AG09319 (cell line): Measurements from ENCODE around the gene RNASE7.

Experiments used
- DNase-seq: peaks from one replicate; pipeline ENCODE4 v3.0.0-alpha.2; 2010; ENCODE audit warnings: low read depth; ENCODE audit errors: extremely low read depth
- TF ChIP-seq, protein P1 (sequence below): IDR thresholded peaks from 2 replicates; pipeline ENCODE4 v1.5.1; 2011; ENCODE audit warnings: low read depth, mild to moderate bottlenecking, inconsistent platforms, low read length, moderate library complexity

The RNASE7 gene

DNA sequence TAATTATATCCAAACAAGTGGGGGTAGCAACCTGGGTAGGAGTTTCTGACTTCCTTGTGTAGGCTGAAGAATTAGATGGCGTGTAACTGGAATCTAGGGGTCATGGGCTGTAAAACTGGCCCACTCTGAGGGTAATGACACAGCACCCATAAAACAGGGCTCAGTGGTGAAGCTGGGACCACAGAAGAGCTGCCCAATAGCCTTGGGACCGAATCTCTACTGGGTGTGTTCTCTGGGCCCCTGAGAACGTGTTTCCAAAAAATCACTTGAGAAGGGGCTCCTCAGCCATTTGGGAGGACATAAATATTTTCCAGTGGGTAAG is 19.1 kb downstream of the RNASE7 start:
- TF ChIP-seq, protein P1, sequence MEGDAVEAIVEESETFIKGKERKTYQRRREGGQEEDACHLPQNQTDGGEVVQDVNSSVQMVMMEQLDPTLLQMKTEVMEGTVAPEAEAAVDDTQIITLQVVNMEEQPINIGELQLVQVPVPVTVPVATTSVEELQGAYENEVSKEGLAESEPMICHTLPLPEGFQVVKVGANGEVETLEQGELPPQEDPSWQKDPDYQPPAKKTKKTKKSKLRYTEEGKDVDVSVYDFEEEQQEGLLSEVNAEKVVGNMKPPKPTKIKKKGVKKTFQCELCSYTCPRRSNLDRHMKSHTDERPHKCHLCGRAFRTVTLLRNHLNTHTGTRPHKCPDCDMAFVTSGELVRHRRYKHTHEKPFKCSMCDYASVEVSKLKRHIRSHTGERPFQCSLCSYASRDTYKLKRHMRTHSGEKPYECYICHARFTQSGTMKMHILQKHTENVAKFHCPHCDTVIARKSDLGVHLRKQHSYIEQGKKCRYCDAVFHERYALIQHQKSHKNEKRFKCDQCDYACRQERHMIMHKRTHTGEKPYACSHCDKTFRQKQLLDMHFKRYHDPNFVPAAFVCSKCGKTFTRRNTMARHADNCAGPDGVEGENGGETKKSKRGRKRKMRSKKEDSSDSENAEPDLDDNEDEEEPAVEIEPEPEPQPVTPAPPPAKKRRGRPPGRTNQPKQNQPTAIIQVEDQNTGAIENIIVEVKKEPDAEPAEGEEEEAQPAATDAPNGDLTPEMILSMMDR, result no peak
- no peak for DNase-seq

DNA sequence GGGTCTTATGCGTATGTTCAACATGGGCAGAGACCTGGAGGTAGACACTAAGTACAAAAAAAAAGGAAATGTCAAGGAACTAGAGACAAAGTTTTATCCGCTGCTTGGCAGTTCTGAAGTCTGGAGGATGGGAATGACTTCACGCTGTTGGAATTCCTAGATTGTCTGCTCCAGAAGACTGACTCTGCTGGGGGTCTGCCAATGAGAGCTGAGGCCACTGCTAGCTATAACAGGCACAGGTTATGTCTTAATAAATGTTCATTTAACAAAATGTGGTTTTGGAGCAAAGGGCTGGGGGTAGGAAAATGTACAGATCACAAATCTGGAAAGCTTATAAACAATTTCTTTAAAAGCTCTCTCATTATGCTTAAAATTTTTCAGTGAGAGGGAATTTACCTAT is 21.3 kb downstream of the RNASE7 start:
- TF ChIP-seq, protein P1, result no peak
- DNase-seq, result no peak

DNA sequence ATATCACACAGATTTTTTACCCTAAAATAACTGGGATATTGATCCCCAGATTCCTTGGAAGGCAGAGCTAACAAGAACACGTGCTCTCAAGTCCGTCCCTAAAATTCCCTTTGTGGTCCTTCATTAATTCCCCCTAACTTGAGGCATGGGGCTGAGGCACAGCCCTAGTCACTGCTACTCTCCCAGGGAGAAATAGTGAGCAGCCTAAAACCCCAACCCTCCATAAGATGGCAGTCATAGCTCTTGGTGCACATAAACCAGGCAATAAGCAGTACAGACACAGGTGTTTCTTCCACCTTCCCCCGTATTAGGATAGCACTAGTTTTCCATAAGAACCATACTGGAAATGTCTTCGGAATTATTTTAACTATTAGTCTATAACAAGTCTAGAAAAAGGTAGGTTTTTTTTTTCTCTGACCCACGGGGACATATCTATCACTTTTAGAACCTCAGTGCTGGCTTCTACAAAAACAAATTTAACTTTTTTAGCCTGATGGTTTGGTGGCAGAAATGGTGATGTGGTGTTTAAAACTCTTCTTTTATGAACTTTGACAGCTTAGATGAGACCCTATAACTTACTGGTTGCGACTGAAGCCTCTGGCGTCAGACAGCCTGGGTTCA is 24.8 kb downstream of the RNASE7 start:
- DNase-seq, result no peak
- TF ChIP-seq, protein P1, result peak; percentile 12

GRCh38 chr14:21068521-21069387 is 26.6 kb downstream of the RNASE7 start:
- no peak for DNase-seq
- TF ChIP-seq, protein P1, result peak; percentile 74

GRCh38 chr14:21069388-21070082 is 27.4 kb downstream of the RNASE7 start:
- no peak for DNase-seq
- TF ChIP-seq, protein P1, result no peak

DNA sequence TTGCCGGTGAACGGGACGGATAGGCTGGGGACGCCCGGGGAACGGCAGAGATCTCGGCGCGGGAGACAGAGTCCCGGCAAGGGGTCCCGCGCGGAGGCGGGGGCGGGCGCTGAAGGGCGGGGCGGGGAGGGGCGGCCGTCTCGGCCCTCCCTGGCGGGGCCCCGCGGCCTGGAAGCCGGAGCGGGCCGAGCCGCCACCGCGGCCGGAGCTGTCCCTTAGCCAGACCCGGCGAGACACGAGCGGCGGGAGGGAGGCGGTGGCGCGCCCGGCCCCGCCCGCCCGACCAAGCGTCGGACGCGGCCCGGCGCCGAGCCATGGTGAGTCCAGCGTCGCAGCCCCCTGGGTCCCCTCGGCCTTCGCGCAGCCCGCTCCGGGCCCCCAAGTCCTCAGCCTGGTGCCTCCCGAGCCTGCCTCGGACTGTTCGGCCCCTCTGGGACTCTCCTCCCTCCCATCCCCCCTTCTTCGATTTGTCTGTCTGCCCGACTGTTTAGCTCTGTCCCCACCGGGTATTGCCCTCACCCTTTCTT is 28.0 kb downstream of the RNASE7 start, which contains the start of gene ARHGEF40:
TSS of gene ARHGEF40 (plus strand) at position 222 of the 527 bp plus-strand sequence. CDS start at position 315, 93 bp downstream.
- TF ChIP-seq, protein P1, result no peak
- DNase-seq, result no peak
